LNCaP clone FGC (cell line): ENCODE results near the gene RBM25.
A peak's percentile ranks its signal among the peaks of the same experiment; 100 is the strongest.

Experiments used
- DNase-seq: peaks from one replicate; pipeline ENCODE4 v3.0.0-alpha.2; 2011; ENCODE audit warnings: low read depth
- H3K4me3 ChIP-seq: 2 replicates; pipeline ENCODE4 v1.5.1; 2011; ENCODE audit warnings: mild to moderate bottlenecking, low read depth, low read length, control low read depth
- TF ChIP-seq, protein P1 (sequence below): IDR thresholded peaks from 2 replicates; pipeline ENCODE4 v1.5.1; 2012; ENCODE audit warnings: mild to moderate bottlenecking; ENCODE audit not compliant: control insufficient read depth, insufficient read depth; ENCODE audit errors: extremely low read depth

RBM25 gene

DNA sequence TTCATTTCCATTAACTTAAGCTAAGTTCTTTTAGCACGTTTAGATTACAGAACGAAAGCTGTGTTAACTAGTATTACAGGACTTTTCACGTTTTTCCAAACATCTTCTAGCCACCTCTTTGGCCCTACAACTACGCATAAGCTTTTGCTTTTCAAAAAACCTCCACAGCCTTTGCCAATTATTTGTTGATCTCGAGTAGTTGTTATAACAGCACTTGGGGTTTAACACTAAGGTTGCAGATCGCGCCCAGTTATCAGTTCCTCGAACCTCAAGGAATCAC is 450 bp upstream of the RBM25 start:
- H3K4me3 ChIP-seq: peak overlapping the region; percentile 86
- DNase-seq: no peak
- TF ChIP-seq, protein P1, sequence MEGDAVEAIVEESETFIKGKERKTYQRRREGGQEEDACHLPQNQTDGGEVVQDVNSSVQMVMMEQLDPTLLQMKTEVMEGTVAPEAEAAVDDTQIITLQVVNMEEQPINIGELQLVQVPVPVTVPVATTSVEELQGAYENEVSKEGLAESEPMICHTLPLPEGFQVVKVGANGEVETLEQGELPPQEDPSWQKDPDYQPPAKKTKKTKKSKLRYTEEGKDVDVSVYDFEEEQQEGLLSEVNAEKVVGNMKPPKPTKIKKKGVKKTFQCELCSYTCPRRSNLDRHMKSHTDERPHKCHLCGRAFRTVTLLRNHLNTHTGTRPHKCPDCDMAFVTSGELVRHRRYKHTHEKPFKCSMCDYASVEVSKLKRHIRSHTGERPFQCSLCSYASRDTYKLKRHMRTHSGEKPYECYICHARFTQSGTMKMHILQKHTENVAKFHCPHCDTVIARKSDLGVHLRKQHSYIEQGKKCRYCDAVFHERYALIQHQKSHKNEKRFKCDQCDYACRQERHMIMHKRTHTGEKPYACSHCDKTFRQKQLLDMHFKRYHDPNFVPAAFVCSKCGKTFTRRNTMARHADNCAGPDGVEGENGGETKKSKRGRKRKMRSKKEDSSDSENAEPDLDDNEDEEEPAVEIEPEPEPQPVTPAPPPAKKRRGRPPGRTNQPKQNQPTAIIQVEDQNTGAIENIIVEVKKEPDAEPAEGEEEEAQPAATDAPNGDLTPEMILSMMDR: no peak

DNA sequence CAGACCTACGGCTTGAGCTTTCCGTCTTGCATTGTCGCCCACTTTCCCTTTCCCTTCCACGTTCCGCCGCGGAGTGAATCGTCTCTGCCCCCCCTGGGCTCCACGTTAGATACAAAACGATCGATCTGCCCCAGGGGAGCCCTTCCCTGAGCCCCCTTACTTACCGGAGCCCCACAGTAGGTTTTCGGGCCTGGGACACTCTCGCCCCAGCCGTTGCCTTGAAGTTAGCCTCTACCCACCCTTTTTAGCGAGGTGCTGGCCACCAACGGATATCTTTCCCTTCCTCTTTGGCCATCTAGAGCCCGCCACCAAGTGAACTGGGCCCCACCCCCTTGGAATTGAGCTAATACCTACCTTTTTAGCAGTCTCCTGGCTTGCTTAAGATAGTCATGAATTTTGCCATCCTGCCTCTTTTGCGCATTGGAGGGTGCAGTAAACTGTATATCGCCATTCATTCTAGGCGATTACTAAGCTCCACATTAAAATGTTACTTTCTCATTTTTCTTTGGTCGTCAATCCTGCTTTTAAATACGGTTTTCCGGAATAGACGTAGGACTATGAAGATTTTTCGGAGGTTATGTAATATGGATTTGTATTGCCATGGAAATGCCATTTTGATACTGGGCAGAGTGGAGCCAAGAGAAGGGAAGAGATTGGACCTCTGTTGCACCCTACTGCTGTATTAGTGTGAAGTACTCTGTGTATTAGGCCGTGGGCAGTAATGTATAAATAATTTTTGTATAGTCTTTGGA is 764 bp downstream of the RBM25 start:
- TF ChIP-seq, protein P1: no peak
- peak overlapping the region; percentile 86 for H3K4me3 ChIP-seq
- no peak for DNase-seq

- DNase-seq: no peak
- TF ChIP-seq, protein P1: no peak
- no peak overlapping the region for H3K4me3 ChIP-seq
These were observed 11.3 kb downstream of the RBM25 start for GRCh38 chr14:73069585-73069984.

- TF ChIP-seq, protein P1: no peak
- no peak overlapping the region for H3K4me3 ChIP-seq
- DNase-seq: no peak
These were observed 32.7 kb downstream of the RBM25 start for GRCh38 chr14:73091044-73091443.

GRCh38 chr14:73097421-73097820 is 39.1 kb downstream of the RBM25 start:
- DNase-seq: no peak
- TF ChIP-seq, protein P1: no peak
- no peak overlapping the region for H3K4me3 ChIP-seq

DNA sequence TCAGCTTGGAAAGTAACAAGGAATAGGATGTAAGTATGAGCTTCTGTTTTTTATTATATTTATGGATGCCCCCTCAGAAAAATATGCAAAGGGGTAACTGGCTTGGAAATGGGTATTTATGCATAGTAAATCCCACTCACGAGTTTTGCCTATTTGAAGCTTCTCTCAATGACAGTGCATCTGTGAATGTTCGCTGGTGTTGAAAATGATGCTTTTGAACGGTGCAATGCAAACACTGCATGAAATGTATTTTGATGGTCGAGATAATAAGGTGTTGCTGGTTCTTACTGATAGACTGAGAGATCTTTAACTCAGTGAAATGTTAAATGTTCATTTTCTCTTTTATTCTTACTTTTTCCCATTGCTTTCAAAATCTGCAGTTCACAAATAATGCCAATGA is 42.0 kb downstream of the RBM25 start:
- TF ChIP-seq, protein P1: no peak
- H3K4me3 ChIP-seq: no peak overlapping the region

GRCh38 chr14:73102806-73103497 is 44.6 kb downstream of the RBM25 start:
- H3K4me3 ChIP-seq: no peak overlapping the region
- DNase-seq: no peak
- TF ChIP-seq, protein P1: no peak

More for the DNA sequence above, 42.0 kb downstream of the RBM25 start:
- DNase-seq: no peak
